Keratinocyte (primary cell): Measurements from ENCODE around the gene CMC1.

Source experiments
- EZH2 ChIP-seq: IDR thresholded peaks from one replicate; pipeline ENCODE4 v1.6.1; 2012; ENCODE audit warnings: inconsistent platforms, mild to moderate bottlenecking, low read length, moderate library complexity
- TF ChIP-seq, protein P1 (sequence below), 3 experiments: IDR thresholded peaks in 1 of 3; conservative IDR thresholded peaks in 1 of 3; optimal IDR thresholded peaks in 1 of 3; 2 replicates in 2 of 3; 3 replicates in 1 of 3; pipeline versions ENCODE3 to v1.5.1; 2011; ENCODE audit warnings: low read length in 3 of 3, mild to moderate bottlenecking in 3 of 3, moderate library complexity in 2 of 3, control low read depth in 1 of 3, inconsistent platforms in 1 of 3; ENCODE audit not compliant: insufficient read depth in 2 of 3; ENCODE audit errors: extremely low read depth in 1 of 3

GRCh38 chr3:28300345-28300962 is 59.0 kb downstream of the CMC1 start:
- TF ChIP-seq, protein P1, sequence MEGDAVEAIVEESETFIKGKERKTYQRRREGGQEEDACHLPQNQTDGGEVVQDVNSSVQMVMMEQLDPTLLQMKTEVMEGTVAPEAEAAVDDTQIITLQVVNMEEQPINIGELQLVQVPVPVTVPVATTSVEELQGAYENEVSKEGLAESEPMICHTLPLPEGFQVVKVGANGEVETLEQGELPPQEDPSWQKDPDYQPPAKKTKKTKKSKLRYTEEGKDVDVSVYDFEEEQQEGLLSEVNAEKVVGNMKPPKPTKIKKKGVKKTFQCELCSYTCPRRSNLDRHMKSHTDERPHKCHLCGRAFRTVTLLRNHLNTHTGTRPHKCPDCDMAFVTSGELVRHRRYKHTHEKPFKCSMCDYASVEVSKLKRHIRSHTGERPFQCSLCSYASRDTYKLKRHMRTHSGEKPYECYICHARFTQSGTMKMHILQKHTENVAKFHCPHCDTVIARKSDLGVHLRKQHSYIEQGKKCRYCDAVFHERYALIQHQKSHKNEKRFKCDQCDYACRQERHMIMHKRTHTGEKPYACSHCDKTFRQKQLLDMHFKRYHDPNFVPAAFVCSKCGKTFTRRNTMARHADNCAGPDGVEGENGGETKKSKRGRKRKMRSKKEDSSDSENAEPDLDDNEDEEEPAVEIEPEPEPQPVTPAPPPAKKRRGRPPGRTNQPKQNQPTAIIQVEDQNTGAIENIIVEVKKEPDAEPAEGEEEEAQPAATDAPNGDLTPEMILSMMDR (optimal IDR thresholded peaks at IDR 0.05 in 1 of 3, IDR thresholded peaks at IDR 0.05 in 1 of 3, conservative IDR thresholded peaks at IDR 0.05 in 1 of 3; ENCODE audit: extremely low read depth in 1 of 3, insufficient read depth in 2 of 3, low read length in 3 of 3): no peak
- no peak for TF ChIP-seq EZH2
